GM19023 (cell line): ENCODE results near the gene EGF.

Experiments
- ATAC-seq: cut with Tn5 transposase; IDR thresholded peaks from one replicate; pipeline ENCODE4 v1.9.1; 2021; ENCODE audit warnings: mild to moderate bottlenecking, moderate library complexity; ENCODE audit not compliant: unreplicated experiment

The EGF gene

DNA sequence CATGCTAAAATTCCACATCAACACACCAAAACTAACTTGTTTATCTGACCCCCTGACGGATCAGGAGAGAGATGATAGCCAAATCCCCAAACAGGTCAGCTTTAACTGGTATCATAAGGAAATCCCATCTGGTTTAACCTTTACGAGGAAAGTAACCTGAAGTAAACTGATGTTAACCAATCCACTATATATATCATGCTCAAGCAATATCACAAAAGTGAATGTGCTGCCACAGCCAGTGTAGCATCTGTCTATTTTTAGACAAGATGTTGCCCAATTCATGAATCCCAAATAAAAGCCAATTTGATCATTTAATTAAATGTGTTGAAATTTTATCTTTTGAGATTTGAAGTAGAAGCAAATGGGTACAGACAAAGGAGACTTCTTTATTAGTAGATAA lies 44.5 kb downstream of the EGF start:
- ATAC-seq: no peak

DNA sequence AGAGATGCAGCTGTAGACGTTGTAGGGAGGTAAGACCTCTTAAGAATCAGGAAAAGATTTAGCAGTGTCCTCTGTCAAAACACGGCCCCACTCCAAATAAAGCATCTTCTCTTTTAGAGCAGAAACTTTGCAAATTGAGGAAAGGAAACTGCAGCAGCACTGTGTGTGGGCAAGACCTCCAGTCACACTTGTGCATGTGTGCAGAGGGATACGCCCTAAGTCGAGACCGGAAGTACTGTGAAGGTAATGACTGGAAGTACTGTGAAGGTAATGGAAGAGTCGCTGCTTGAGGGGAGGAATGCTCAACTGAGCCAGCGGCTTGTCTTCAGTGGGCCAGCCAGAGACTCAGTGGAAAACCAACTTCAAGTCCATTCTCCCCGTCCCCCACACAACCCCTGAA lies 46.5 kb downstream of the EGF start:
- ATAC-seq: no peak

- no peak for ATAC-seq
These were observed 49.7 kb downstream of the EGF start for GRCh38 chr4:109962401-109962800.

DNA sequence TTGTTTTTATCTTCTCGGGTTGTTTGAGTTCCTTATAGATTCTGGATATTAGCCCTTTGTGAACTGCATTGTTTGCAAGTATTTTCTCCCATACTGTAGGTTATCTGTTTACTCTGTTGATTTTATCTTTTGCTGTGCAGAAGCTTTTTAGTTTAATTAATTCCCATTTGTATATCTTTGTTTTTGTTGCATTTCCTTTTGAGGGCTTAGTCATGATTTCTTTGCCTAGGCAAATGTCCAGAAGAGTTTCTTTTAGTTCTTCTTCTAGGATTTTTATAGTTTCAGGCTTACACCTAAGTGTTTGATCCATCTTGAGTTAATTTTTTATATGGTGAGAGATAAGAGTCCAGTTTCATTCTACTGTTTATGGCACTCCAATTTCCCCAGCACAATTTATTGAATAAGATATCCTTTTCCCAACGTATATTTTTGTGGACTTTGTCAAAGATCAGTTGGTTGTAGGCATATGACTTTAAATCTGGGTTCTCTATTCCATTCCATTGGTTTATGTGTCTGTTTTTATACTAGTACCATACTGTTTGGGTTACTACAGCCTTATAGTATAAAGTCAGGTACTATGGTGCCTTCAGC lies 54.3 kb downstream of the EGF start:
- no peak for ATAC-seq

- ATAC-seq: no peak
These were observed 55.3 kb downstream of the EGF start for GRCh38 chr4:109967798-109968520.

DNA sequence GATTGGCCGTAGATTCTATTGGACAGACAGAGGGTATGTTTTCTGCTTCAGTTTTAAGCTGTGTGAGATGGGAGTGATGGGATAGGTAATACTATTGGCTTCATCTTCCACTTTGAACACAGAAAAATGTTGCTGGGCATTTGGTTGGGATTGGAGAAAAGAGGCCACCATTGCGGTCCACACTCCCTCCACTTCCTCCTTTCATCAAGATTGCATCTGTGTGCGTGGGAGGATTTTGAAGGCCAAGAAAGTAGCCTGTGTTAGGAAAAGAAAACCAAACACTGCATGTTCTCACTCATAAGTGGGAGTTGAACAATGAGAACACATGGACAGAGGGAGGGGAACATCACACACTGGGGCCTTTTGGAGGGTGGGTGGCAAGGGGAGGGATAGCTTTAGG lies 56.4 kb downstream of the EGF start:
- ATAC-seq: no peak

- no peak for ATAC-seq
These were observed 57.2 kb downstream of the EGF start for GRCh38 chr4:109969919-109970318.

DNA sequence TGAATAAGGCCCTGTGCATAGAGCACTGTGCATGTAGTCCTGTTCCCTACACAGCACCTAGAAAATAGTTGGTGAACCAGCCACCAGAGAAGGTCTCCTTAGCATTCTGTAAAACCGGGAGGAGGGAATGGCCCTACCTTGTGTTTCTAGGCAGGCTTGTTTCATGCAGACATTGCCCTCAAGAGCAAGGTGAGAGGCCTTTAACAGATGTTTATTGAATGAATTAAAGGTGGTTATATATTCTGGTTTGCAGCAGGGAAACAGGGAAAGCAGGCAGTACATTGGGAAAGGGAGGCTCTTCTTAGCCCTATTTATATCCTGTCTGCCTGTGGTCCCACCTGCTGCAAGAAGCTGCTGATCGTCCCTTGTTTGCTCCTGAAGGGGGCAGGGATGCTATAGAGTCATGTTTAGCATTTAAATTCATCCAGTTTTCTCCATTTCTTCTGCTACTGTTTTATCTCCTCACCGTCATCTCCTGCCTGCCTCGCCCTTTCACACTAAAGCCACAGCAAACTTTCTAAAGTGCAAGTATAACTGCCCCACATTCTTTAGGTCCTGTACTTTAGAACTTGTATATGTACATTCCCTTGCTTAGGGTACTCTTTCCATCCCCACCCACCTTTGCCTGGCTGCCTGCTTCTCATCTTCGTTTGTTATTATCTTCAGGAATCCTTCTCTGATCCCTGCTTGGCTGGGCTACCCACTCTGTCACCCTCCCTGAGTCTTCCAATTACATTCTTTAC lies 60.3 kb downstream of the EGF start:
- no peak for ATAC-seq

GRCh38 chr4:109973529-109973905 lies 60.8 kb downstream of the EGF start:
- ATAC-seq: no peak

DNA sequence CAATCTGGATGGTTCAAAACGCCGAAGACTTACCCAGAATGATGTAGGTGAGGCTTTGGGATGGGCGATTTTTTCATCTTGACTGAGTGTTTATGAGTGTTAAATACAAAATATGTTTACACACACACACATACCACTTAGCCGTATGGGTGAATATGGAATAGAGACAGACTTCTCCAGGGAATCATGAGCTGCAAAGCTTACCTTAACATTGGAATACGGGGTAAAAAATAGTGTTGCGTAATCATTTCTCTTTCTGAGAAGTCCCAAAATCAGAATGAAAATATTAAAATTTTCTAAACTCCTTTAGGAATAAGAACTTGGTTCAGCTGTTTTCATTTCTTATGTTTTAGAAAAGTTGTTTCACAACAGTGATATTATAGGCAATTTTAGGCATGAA lies 63.5 kb downstream of the EGF start:
- no peak for ATAC-seq

GRCh38 chr4:109977854-109978501 lies 65.3 kb downstream of the EGF start:
- no peak for ATAC-seq

DNA sequence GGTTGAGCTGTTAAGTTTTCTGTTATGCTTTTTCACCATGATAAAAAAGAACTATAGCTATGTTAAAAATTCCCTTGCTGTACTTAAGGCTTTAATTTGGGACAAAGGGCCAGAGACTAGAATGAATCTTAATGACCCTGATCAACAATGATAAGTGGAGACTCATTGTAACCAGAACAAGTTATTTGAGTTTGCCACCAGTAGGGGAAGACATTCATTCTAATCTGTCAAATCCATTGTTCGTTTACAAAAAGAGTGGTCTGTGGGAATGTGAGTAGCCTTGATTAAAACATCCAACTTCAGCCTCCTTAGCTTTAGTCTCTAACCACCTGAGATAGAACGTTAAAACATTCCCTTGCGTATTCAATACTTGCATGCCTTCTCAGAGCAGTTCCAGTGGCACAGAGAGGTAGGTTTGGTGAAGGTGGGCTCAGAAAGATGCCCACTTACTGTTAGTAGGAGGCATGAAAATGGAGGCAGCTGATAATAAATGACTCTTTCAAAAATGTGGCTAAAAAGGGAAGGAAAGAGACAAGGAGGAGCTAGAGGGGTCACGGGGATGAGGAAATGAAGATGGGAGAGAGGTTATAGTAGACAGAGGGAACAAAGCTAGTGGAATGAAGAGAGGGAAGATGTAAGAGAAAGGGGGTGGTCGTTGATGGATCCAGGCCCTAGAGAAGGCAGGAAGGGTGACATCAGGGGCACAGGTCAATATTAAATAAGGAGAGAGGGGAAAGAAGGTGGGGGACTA lies 66.2 kb downstream of the EGF start:
- no peak for ATAC-seq

DNA sequence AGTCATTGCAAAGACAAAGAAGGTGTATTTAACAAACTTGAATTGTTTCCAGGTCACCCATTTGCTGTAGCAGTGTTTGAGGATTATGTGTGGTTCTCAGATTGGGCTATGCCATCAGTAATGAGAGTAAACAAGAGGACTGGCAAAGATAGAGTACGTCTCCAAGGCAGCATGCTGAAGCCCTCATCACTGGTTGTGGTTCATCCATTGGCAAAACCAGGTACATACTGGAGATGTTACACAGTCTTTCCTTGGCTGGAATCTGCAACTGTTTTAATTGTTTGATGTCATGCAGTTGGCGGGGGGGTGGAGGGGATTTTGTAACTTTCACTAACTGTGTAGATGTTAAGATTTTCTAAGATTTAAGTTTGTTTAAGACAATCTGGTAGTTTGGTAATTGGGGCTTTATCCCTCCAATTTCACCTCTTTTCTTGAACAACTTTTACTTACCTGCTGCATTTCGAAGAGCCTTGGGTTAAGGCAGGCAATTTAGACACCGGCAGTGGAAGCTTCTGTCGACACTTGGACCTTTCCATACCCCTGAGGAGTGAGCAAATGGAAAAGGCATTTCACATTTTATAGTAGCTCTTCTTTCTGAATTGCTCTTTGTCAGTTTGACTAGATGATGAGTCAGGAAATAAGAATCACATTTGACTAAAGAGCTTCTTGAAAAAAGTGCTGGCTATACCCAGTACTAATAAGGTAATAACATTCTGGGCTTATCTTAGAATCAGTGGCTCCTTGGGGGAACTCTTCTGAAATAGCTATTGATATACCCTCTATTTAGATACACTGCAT lies 67.4 kb downstream of the EGF start:
- ATAC-seq: no peak

- no peak for ATAC-seq
These were observed 69.3 kb downstream of the EGF start for GRCh38 chr4:109981936-109982335.

DNA sequence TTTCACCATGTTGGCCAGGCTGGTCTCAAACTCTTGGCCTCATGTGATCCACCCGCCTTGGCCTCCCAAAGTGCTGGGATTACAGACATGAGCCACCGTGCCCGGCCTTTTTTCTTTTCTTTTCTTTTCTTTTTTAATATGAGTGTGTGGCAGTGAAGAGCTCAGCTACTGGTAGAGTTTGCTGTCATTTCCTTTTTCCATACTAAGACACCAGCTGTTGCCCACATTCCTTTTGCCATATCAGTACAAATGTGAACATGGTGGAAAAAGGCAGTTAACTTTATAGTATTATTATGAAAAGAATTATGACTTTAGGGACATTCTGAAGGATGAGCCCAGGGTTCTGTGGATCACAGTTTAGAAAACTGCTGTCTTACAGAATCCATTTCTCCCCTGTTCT lies 69.8 kb downstream of the EGF start:
- ATAC-seq: no peak

- no peak for ATAC-seq
These were observed 73.6 kb downstream of the EGF start for GRCh38 chr4:109985993-109986974.

- no peak for ATAC-seq
These were observed 76.4 kb downstream of the EGF start for GRCh38 chr4:109989044-109989443.

DNA sequence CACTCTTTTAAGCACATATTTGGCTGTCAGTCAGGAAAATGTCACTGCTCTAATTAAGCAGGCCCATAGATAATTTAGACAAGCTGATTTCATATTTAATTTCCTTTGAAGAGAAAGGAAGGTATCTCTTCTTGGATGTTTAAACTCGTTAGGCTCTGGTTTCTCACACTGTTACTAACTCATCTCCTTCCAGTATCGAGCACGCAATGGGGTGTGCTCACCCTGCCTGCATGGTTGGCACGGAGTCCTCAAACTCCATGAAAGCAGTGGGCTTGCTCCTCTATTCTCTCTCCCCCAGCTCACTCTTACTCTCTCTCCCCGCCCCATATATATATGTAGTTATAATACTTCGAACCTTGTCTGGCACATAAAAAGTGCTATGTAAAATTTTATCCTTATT lies 76.9 kb downstream of the EGF start:
- no peak for ATAC-seq
